DMS153 treated with DMSO at 0.1 percent for 48 hours (cell line): ENCODE results near the gene OBSCN.

Source experiments
- DNase-seq: peaks from one replicate; lab custom pipeline; 2025; ENCODE audit not compliant: unreplicated experiment; lab: John Stamatoyannopoulos, UW

The OBSCN gene, protein sequence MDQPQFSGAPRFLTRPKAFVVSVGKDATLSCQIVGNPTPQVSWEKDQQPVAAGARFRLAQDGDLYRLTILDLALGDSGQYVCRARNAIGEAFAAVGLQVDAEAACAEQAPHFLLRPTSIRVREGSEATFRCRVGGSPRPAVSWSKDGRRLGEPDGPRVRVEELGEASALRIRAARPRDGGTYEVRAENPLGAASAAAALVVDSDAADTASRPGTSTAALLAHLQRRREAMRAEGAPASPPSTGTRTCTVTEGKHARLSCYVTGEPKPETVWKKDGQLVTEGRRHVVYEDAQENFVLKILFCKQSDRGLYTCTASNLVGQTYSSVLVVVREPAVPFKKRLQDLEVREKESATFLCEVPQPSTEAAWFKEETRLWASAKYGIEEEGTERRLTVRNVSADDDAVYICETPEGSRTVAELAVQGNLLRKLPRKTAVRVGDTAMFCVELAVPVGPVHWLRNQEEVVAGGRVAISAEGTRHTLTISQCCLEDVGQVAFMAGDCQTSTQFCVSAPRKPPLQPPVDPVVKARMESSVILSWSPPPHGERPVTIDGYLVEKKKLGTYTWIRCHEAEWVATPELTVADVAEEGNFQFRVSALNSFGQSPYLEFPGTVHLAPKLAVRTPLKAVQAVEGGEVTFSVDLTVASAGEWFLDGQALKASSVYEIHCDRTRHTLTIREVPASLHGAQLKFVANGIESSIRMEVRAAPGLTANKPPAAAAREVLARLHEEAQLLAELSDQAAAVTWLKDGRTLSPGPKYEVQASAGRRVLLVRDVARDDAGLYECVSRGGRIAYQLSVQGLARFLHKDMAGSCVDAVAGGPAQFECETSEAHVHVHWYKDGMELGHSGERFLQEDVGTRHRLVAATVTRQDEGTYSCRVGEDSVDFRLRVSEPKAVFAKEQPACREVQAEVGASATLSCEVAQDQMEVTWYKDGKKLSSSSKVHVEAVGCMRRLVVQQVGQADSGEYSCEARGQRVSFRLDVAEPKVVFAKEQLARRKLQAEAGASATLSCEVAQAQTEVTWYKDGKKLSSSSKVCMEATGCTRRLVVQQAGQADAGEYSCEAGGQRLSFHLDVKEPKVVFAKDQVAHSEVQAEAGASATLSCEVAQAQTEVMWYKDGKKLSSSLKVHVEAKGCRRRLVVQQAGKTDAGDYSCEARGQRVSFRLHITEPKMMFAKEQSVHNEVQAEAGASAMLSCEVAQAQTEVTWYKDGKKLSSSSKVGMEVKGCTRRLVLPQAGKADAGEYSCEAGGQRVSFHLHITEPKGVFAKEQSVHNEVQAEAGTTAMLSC (N-terminal part only)

GRCh38 chr1:228207851-228208821 is at the start of gene OBSCN:
TSS of gene OBSCN (plus strand) at chr1:228208044. CDS start at chr1:228211784, 3,740 bp downstream.
- no peak for DNase-seq

DNA sequence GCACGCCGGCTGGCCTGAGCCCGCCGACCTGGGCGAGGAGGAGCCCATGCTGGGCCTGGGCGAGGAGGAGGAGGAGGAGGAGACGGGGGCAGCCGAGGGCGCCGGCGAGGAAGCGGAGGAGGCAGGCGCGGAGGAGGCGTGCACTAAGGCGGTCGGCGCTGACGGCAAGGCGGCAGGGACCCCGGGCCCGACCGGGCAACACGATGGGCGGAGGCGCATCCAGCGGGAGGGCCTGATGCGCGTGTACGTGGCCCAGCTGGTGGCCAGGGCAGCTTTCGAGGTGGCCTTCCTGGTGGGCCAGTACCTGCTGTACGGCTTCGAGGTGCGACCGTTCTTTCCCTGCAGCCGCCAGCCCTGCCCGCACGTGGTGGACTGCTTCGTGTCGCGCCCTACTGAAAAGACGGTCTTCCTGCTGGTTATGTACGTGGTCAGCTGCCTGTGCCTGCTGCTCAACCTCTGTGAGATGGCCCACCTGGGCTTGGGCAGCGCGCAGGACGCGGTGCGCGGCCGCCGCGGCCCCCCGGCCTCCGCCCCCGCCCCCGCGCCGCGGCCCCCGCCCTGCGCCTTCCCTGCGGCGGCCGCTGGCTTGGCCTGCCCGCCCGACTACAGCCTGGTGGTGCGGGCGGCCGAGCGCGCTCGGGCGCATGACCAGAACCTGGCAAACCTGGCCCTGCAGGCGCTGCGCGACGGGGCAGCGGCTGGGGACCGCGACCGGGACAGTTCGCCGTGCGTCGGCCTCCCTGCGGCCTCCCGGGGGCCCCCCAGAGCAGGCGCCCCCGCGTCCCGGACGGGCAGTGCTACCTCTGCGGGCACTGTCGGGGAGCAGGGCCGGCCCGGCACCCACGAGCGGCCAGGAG is 49.5 kb upstream of the OBSCN start:
- no peak for DNase-seq

DNA sequence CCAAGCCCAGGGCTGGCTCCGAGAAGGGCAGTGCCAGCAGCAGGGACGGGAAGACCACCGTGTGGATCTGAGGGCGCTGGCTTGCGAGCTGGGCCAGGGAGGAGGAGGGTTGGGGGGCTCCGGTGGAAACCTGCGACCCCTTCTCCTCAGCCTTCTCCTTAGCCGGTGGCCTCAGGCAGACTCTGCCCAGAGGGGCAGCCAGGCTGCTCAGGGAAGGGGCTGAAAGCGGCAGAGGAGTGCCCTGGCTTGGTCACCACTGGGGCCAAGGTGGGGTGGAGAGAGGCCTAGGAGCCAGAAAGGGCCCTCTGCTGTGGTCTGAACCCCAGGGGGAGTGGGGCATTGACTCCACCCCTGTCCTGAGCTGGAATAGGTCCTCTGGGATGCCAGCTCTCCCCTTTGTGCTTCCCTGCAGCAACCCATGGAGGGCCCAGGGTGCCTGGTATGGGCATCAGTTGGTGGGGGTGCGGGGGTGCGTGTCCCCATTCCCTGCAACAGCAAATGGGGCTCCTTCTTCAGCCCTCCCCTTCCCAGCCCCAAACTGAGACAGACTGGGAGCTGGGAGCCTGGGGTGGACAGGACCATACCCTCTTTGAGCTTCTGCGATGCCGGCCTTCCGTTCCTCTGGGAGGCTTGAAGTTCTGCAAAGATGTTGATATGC is 48.7 kb upstream of the OBSCN start:
- no peak for DNase-seq

- no peak for DNase-seq
Observed at GRCh38 chr1:228160201-228160761, 47.6 kb upstream of the OBSCN start.

DNA sequence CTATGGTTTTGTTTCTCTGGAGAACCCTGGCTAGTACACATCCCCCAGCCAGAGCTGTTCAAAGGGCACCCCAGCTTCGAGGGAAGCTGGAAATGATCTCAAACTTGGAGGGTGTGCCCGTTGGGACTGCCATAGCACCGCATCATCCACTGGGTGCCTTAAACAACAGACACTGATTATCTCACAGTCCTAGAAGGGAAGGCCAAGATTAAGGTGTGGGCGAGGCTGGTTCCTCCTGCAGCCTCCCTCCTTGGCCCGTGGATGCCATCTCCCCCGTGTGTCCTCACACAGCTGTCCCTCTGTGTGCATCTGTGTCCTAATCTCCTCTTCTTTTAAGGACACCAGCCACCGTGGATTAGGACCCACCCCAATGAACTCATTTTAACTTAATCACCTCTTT is 46.5 kb upstream of the OBSCN start:
- no peak for DNase-seq

GRCh38 chr1:228161866-228162265 is 46.0 kb upstream of the OBSCN start:
- no peak for DNase-seq

- no peak for DNase-seq
Observed at GRCh38 chr1:228162286-228163006, 45.4 kb upstream of the OBSCN start.

DNA sequence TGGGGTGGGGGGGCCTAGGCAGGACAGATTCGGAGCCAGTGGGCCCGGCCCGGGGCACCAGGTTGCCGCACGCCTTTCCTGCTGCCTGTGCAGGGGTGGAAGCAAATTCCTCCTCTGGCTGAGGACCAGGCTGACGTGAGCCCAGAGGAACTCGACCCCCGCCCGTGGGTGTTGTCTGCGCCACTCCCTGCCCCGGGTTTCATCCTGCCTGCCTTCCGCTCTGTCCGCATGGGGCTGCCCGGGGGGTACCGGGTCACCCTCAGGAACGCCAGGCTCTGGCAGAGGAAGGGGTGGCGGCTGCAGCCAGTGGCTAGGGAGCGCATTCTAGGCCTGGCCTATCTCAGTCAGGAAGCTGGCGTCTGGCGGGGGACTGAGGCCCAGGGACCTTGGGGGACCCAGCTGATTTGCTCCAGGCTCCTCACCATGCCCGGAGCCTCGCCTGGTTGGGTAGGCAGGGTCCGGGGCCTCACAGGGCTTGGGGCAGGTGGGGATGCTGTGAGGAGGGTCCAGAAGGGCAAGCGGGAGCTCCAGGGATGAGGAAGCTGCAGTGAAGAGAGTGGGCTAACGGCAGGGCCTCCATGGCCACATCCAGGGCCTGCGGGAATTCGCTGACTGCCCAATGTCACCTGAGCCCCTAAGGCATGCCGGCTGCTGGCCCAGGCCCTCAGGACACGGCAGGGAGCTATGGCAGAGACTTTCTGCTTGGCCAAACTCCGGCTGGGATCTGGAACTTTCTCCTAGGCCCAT is 44.7 kb upstream of the OBSCN start:
- DNase-seq: no peak

DNA sequence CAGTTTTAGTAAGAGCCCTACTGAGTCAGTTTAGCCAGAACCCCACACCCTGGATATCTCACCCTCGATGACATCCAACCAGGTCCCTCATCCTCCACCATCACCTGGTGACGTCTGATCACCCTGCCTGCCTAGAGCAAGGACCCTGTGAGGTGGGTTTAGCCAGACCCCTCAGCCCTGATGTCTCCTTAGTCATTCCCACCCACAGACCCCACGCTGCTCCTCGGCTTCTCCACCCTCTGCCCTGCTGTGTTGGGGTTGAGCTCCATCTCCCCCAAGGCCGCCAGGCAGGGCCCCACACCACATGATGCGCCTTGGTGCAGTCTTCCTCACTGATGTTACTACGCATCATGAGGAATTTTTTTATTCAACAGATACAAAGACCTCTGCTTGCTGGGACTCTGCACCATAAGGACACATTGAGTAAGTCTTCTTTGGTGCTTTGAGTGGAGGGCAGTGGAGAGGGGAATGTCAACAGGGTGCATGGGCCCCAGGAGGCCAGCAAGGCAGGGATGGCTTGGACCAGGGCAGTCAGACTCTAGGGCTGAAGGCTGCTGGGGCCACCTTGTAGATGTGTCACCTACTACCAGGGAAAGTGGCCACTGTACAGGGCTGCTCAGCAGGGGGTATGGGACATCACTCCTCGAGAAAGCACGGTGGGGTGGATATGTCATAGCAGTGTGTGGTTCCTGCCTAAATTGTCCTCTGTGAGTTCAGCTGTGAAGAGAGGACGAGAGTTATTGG is 43.9 kb upstream of the OBSCN start:
- DNase-seq: no peak

GRCh38 chr1:228164561-228165371 is 43.1 kb upstream of the OBSCN start:
- DNase-seq: no peak

DNA sequence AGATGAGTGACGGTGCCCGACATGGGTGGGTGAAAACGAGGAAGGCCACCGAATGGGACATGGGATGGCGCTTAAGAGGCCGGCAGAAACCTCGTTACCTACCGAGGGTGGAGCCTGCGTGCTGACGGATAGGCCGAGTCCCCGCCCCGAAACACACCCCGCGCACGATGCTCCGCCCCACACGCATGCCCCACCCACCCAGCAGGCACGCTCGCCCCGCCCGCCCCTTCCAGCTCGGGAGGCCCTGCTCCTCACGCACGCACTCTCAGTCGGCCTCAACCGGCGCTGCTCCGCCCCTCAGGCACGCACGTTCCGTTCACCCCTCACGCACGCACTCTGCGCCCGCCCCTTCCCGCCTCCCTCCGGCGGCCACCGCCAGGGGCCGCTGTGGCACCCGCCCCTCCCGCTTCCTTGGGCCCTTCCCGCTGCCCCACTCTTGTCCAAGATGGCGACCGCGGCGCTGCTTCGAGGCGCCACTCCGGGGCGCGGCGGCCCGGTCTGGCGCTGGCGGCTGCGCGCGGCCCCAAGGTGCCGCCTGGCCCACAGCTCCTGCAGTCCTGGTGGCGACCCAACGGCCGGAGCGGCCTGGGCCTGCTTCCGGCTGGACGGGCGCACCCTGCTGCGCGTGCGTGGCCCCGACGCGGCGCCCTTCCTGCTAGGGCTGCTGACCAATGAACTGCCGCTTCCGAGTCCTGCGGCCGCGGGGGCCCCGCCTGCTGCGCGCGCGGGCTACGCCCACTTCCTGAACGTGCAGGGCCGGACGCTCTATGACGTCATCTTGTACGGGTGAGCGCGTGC is 42.3 kb upstream of the OBSCN start, which contains the start of gene IBA57:
Gene IBA57 (plus strand): TSS at position 433 of the 798 bp plus-strand sequence. CDS start 13 bp downstream, at position 446.
- peak; percentile 99 for DNase-seq

GRCh38 chr1:228166170-228166936 is 41.5 kb upstream of the OBSCN start:
- DNase-seq: peak; percentile 44

- DNase-seq: no peak
Observed at GRCh38 chr1:228168563-228169270, 39.1 kb upstream of the OBSCN start.
